Esophagus muscularis mucosa (tissue), 4 donors: ENCODE measurements around the gene HES4.

ENCODE experiments used
- EP300 ChIP-seq: sonication (generic); formaldehyde crosslinking; IDR thresholded peaks from one replicate; pipeline ENCODE4 v1.6.1; 2017; ENCODE audit warnings: antibody characterized with exemption
- POLR2A ChIP-seq: fragments of 450-650 bp; IDR thresholded peaks from one replicate; pipeline ENCODE4 v1.6.1; 2017; ENCODE audit warnings: antibody characterized with exemption, moderate library complexity, mild to moderate bottlenecking, low read depth
- POLR2AphosphoS5 ChIP-seq, 2 donors: sonication (generic); formaldehyde crosslinking; IDR thresholded peaks; one replicate each; pipeline ENCODE4 v1.6.1; 2017; ENCODE audit warnings: antibody characterized with exemption in 2 of 2
- TF ChIP-seq, protein P1 (sequence below), 3 experiments: fragments of 200-600 bp in 2 of 3; fragments of 450-650 bp in 1 of 3; sonication (generic) in 2 of 3; IDR thresholded peaks; one replicate each; pipeline ENCODE4 v1.5.1; 2017 to 2019; ENCODE audit warnings: antibody characterized with exemption in 3 of 3, mild to moderate bottlenecking in 2 of 3, moderate library complexity in 1 of 3

DNA sequence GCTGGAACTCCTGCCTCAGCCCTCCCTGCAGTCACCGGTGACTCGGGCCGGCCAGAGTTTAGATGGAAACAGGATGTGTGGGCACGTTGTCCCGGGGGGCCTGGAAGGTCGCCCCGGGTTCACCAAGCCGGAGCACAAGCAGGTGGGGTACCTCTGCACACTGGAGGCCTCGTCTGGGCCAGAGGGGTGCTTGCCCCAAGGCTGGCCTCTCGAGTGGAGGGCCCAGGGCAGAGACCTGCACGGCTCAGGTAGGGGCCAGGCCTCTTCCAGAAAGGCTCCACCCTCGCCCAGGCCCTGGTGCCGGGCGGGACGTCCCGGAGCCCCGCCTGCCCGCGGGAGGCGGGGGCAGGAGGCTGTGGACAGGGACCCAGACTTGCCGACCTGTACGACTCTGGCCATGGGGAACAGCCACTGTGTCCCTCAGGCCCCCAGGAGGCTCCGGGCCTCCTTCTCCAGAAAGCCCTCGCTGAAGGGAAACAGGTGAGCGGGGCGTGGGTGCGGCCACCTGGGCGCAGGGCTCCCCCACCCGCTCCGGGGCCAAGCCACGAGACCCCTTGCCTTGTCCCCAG, 33.7 kb downstream of the HES4 start, which contains the start of gene PLEKHN1:
- TF ChIP-seq, protein P1, sequence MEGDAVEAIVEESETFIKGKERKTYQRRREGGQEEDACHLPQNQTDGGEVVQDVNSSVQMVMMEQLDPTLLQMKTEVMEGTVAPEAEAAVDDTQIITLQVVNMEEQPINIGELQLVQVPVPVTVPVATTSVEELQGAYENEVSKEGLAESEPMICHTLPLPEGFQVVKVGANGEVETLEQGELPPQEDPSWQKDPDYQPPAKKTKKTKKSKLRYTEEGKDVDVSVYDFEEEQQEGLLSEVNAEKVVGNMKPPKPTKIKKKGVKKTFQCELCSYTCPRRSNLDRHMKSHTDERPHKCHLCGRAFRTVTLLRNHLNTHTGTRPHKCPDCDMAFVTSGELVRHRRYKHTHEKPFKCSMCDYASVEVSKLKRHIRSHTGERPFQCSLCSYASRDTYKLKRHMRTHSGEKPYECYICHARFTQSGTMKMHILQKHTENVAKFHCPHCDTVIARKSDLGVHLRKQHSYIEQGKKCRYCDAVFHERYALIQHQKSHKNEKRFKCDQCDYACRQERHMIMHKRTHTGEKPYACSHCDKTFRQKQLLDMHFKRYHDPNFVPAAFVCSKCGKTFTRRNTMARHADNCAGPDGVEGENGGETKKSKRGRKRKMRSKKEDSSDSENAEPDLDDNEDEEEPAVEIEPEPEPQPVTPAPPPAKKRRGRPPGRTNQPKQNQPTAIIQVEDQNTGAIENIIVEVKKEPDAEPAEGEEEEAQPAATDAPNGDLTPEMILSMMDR (IDR thresholded peaks at IDR 0.05): no peak
- TF ChIP-seq POLR2A (no peak), POLR2AphosphoS5 (IDR thresholded peaks at IDR 0.05) (no peak), EP300 (no peak)
